Measurements from ENCODE around the gene FKBP5. TPM values are rescaled to one million over a fixed set of nuclear protein-coding genes. Genes with fewer than 3 reads are reported as not detected.

The FKBP5 gene
- polyA plus RNA-seq, 2 of the 4 experiments (the other 2 are of a cell fraction), result 8.4 to 11.7 TPM

- TF ChIP-seq JUNB (IDR thresholded peaks at IDR 0.05) (no peak), HOXA7 (CRISPR knock-in tag; IDR thresholded peaks at IDR 0.05) (no peak), HOXB5 (CRISPR knock-in tag; IDR thresholded peaks at IDR 0.05) (no peak), ZSCAN20 (CRISPR knock-in tag; IDR thresholded peaks at IDR 0.05) (no peak), TFCP2L1 (CRISPR knock-in tag; IDR thresholded peaks at IDR 0.05) (no peak), NR3C1 (IDR thresholded peaks at IDR 0.05) (no peak), CBX8 (IDR thresholded peaks at IDR 0.05) (no peak), MAFK (IDR thresholded peaks at IDR 0.05; ENCODE audit: partially characterized antibody) (no peak), BHLHE40 (IDR thresholded peaks at IDR 0.05; ENCODE audit: low read depth, low read length) (0 out of 2 replicates have a peak, but pooled peaks have one; percentile 33), CTCF (IDR thresholded peaks at IDR 0.05) (no peak), ZC3H11A (IDR thresholded peaks at IDR 0.05) (no peak), EP300 (IDR thresholded peaks at IDR 0.05) (peak in 1 of 2 experiments; percentile 18; a peak in 1 of 5 replicates), RNF2 (IDR thresholded peaks at IDR 0.05; ENCODE audit: borderline replicate concordance, low read depth) (no peak), CEBPB (IDR thresholded peaks at IDR 0.05) (no peak), CHD4 (IDR thresholded peaks at IDR 0.05; ENCODE audit: borderline replicate concordance) (no peak), RAD21 (conservative IDR thresholded peaks at IDR 0.05 in 1 of 2, IDR thresholded peaks at IDR 0.05 in 1 of 2) (no peak), FOXS1 (CRISPR knock-in tag; IDR thresholded peaks at IDR 0.05) (no peak), SREBF2 (IDR thresholded peaks at IDR 0.05) (no peak), EHF (CRISPR knock-in tag; IDR thresholded peaks at IDR 0.05) (no peak), NPAS2 (CRISPR knock-in tag; IDR thresholded peaks at IDR 0.05; ENCODE audit: borderline replicate concordance) (no peak), HEYL (CRISPR knock-in tag; IDR thresholded peaks at IDR 0.05) (no peak), FOSL2 (IDR thresholded peaks at IDR 0.05) (no peak), FOSL2 (CRISPR knock-in tag; IDR thresholded peaks at IDR 0.05) (no peak), RCOR1 (IDR thresholded peaks at IDR 0.05; ENCODE audit: low read depth, low read length) (no peak), RARB (CRISPR knock-in tag; IDR thresholded peaks at IDR 0.05) (no peak), POLR2A (IDR thresholded peaks at IDR 0.05; ENCODE audit: low read length) (peak; percentile 26; the same call in 1 of the 2 replicates), ZNF302 (CRISPR knock-in tag; IDR thresholded peaks at IDR 0.05) (no peak), HMGXB4 (CRISPR knock-in tag; IDR thresholded peaks at IDR 0.05; ENCODE audit: borderline replicate concordance) (no peak), MAX (IDR thresholded peaks at IDR 0.05) (peak; percentile 64), HDAC2 (IDR thresholded peaks at IDR 0.05) (no peak), CBX2 (IDR thresholded peaks at IDR 0.05; ENCODE audit: borderline replicate concordance, low read depth) (no peak), EHMT2 (IDR thresholded peaks at IDR 0.05; ENCODE audit: low read depth) (no peak), RFX5 (IDR thresholded peaks at IDR 0.05) (no peak)
- TF ChIP-seq, protein P1, sequence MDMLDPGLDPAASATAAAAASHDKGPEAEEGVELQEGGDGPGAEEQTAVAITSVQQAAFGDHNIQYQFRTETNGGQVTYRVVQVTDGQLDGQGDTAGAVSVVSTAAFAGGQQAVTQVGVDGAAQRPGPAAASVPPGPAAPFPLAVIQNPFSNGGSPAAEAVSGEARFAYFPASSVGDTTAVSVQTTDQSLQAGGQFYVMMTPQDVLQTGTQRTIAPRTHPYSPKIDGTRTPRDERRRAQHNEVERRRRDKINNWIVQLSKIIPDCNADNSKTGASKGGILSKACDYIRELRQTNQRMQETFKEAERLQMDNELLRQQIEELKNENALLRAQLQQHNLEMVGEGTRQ (IDR thresholded peaks at IDR 0.05), result no peak
- TF ChIP-seq, protein P2, sequence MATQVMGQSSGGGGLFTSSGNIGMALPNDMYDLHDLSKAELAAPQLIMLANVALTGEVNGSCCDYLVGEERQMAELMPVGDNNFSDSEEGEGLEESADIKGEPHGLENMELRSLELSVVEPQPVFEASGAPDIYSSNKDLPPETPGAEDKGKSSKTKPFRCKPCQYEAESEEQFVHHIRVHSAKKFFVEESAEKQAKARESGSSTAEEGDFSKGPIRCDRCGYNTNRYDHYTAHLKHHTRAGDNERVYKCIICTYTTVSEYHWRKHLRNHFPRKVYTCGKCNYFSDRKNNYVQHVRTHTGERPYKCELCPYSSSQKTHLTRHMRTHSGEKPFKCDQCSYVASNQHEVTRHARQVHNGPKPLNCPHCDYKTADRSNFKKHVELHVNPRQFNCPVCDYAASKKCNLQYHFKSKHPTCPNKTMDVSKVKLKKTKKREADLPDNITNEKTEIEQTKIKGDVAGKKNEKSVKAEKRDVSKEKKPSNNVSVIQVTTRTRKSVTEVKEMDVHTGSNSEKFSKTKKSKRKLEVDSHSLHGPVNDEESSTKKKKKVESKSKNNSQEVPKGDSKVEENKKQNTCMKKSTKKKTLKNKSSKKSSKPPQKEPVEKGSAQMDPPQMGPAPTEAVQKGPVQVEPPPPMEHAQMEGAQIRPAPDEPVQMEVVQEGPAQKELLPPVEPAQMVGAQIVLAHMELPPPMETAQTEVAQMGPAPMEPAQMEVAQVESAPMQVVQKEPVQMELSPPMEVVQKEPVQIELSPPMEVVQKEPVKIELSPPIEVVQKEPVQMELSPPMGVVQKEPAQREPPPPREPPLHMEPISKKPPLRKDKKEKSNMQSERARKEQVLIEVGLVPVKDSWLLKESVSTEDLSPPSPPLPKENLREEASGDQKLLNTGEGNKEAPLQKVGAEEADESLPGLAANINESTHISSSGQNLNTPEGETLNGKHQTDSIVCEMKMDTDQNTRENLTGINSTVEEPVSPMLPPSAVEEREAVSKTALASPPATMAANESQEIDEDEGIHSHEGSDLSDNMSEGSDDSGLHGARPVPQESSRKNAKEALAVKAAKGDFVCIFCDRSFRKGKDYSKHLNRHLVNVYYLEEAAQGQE (IDR thresholded peaks at IDR 0.05), result no peak
- TF ChIP-seq, protein P3, sequence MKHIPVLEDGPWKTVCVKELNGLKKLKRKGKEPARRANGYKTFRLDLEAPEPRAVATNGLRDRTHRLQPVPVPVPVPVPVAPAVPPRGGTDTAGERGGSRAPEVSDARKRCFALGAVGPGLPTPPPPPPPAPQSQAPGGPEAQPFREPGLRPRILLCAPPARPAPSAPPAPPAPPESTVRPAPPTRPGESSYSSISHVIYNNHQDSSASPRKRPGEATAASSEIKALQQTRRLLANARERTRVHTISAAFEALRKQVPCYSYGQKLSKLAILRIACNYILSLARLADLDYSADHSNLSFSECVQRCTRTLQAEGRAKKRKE (CRISPR knock-in tag; IDR thresholded peaks at IDR 0.05; ENCODE audit: low read depth), result no peak
Measured at GRCh38 chr6:35731736-35732532, 43.2 kb upstream of the FKBP5 start (continued).
